HG03108 (cell line): ENCODE data around the gene LYST.

ENCODE experiments used
- ATAC-seq: cut with Tn5 transposase; IDR thresholded peaks from one replicate; pipeline ENCODE4 v1.9.1; 2021; ENCODE audit warnings: moderate library complexity; ENCODE audit not compliant: unreplicated experiment

Gene LYST

DNA sequence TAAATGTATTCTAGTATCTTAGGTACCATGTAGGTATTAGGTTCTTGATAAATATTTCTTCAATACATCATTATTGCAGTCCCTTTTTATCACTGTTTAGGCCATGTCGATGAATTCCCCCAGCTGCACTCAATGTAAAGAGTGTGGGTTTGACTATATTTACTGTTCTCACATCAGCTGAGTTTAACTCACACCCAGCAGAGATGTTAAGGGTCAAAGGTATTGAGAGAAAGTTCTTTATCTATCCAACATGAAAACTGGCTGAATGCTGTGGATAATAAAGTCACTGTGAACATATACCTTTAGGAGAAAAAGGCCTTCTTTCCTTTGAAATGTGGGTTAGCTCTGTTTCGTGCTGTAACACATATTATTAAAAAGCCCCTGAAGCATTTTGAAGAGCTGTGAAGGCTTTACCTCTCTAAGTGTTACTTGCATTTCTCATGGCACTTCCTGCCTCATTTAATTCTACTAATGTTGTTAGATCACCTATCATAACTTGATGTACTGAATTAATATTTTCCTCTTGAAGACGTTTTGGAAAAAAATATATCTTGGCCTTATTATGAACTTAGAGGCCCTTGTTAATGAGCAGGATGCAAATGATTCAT is 19.1 kb upstream of the LYST start:
- ATAC-seq = no peak

DNA sequence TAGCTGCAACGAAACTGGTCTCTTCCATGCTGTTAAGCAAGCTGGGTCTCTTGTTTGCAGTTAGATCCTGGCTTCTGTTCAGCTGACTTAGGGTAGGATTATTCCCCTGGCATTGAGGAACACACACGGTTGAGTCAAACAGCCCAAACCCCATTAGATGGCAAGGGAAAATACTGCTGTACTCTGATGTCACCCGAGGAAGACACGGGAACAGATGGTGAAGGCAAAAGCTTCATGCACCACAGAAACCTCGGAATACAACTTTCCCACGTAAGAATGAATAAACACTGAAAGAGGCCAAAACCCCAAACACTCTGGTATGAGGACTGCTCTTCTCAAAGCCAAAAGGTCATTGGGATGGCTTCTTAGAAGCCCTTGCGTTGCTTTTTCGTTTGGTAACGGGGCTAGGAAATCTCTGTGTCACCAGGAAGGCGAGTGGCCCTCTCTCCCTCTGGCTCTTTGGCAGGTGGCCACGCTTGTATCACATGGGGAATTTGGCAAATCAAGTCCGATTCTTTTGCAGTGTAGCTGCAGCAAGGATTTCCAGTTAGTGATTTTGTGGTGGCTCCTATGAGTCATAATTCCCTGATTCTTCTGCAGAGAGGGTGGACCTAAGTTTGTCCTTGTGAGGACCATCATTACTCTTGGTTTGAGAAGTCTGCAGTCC is 16.7 kb upstream of the LYST start:
- no peak for ATAC-seq

DNA sequence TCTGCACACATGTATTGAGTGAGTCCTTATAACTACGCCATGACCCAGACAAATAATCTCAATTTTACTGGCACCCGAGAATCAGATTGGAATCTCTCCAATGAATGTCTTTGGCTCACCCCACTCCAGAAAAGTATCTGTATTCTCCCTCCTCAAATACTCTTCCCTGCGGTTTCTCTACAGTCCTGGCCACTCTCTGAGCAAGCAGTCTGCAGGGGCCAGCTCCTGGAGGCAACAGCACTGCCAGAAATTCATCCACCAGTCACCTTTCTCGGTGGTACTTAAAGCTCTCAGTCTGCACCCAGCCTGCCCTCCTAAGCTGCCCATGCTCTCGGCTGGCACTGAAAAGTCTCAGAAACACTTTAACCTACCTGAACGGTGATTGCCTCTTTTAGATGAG is 16.1 kb upstream of the LYST start:
- no peak for ATAC-seq

DNA sequence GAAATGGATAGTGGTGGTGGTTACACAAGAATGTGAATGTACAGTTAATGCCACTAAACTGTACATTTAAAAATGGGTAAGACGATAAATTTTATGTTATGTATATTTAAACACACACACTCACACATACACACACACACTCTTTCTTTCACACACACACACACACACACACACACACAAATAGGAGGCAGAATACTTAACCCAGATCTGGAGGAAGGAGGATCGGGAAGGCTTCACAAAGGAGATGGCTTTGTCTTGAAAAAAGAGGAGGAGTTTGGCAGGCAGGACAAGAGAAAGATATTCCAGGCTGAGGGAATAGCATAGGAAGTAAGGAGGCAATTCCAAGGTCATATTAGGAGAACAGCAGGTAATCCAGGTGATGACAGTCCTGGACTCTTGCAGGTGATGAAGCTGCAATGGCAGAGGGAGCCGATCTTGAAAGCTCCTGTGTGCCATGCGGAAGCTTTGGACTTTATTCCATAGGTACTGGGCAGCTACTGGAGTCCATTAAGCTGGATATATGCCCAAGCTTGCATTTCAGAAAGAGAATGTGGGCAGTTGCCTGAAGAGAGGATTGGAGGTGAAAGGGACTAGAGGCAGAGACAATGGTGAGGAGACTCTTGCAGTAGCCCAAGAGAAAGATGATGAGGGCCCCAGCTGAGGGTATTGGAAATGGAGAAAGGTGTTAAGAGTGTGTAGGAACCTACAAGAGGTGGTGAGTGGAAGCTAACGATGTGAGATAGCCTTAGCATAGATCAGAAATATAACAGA is 15.4 kb upstream of the LYST start:
- no peak for ATAC-seq

DNA sequence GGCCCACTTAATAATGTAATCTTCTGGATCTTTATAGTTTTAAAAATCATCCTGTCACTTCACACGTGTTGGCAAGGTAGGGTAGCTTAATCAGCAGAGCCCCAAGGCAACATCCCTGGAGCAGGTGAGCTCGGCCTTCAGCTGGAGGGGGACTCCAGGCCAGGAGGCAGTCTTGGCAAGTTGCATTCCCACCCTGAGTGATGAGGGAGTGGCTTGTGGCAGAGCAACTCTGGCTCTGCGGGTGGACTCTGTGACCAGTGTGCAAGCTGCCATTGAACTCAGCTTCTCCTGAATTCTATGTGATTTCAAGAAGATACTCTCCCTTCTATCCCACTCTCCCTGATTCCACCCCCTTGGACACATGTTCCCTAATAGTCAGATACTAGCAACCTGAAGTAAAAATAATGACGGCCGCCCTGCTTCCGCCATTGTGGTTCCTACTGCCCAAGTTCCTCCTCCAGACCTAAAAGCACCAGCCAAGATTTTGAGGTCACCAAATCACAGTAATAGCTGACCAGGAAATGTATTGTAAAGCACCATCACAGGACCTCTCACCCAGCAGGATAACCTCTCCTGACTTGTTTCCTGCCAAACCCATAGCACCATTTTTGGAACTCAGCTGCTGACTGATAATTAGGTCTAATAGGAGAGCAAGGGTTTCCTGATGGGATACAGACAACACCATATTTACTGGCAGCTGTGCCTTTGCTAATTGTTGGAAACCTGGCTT is 11.5 kb upstream of the LYST start:
- ATAC-seq = no peak

DNA sequence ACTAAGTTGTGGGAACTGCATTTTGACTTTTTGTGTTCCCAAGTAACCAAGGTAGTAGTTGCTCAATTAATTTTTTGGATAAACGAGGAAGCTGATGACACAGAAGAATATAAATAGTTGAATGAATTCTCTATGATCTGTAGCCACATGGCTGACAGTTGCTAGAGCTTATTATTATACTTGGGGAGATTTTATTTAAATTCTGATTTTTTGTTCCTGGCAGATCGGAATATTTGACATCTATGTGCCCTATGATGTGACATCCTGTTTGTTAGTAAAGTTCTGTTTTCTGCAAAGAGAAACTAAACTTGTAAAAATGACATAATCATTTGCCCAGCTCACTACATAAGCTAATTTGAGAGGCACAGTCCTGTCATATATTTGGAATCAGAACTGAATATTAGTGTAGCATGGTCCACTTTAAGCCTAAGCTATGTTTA is 9.7 kb upstream of the LYST start:
- no peak for ATAC-seq

DNA sequence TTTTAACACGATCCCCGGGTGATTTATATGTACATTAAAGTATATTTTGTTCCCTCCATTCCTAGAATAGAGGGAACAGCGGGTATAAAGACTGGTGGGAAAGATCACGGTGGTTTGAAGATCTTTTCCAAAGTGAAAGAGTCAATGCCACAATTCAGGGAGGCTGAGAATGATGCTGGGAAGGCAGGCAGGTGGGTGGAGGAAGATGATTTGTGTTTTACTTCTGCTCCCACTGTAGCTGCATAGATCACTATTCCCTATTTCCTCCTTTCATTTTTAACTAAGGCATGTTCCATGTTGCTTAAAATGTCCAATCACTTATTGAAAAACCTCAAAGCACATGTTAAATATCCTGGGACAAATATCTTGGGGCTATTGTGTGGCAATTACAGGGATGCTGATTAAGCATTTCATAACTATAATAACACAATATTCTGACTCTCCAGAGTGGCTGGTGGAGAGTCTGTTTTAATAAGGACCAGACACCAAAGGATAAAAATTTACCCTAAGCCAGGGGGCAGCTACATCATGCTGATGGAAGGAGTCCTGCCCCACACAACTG is 8.4 kb upstream of the LYST start:
- no peak for ATAC-seq

DNA sequence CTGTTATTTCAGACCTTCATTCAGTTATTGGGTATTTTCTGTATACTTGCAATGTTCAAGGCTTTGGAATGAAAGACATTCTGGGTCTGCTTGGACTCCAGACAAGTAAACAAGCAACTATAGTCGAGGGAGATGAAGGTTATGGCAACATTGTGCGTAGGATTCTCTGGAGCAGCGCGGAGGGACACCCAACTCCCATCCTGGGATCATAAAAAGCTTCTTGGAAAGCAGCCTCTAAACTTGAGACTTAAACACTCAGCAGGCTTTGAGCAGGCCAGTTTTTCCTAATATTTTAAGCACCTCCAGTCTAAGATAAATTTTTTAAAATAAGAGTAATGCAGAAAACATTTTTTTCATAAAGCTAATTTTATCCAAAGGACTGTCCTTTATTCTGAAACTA is 7.6 kb upstream of the LYST start:
- ATAC-seq = no peak

DNA sequence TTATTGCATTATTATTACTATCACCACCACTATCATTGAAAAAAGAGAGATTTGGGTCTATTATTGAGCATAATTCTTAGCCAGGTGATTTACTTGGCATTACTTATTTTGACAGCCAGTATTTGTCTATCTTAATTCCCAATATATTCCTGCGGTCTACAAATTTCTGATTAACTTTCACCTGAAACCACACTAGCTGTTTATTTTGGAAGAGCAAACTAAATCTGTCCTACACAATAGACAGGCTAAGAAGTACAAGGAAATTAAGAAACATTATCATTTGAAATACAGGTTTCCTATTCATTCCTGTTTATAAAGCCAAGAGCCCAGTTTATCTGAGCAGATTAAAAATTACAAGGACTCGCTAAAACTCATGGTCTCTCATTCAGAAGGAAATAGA is 6.9 kb upstream of the LYST start:
- no peak for ATAC-seq

DNA sequence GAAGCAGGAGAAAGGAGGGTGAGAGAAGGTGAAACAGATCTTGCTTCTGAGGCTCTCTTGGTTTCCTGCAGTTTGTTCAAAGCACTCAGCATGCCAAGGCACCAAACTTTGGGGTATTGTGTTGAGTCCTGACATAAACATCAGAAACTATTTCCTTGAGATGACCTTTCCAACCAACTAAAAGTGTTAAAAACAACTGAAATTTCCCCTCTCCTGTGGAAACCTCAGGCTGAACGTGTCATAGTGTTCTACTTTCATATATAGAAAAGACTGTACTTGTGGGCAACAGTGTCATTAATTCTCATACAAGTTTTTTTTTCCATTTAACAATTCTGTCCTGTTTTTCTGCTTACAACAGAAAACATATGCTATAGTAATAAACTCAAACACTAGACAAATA is 6.3 kb upstream of the LYST start:
- ATAC-seq = no peak

DNA sequence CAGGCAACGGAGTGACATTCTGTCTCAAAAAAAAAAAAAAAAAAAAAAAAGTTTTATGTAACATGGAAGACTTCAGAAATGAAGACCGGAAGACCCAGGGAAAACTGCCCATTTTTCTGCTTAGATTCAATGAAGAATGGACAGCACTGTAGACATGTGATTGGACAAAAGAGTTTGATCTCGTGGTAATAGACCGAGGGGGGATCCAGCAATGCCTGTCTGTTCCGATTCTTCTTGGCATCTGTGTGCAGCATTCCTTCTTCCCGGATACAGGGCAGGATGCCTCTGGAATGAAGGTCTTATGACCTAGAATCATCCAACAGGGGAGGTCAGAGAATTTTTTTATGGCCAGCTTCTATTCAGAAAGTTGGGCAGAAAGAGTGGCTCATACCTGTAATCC is 5.6 kb upstream of the LYST start:
- no peak for ATAC-seq

DNA sequence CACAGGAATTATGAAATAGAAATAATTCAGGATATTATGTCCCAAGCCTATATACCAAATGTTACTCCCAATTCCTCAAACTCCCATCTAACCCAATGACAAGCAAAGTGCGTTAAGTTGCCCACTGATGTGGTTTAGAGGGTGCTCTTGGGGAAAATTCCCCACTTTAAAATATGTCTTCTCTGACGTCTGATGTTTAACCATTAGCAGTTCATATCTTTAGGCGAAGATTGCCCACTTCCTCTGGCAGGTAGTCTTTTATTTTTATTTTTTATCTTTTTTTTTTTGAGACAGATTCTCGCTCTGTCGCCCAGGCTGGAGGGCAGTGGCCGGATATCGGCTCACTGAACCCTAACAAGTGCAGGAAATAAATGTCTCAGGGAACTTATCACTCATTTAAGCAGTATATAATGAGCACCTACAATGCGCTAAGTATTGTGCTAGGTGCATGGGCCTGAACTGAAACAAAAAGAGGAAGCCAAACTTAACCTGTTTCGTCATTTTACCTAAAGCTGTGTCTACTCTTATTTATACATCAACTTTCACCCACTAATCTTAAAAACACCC is 1.3 kb upstream of the LYST start:
- peak; percentile 36 for ATAC-seq

DNA sequence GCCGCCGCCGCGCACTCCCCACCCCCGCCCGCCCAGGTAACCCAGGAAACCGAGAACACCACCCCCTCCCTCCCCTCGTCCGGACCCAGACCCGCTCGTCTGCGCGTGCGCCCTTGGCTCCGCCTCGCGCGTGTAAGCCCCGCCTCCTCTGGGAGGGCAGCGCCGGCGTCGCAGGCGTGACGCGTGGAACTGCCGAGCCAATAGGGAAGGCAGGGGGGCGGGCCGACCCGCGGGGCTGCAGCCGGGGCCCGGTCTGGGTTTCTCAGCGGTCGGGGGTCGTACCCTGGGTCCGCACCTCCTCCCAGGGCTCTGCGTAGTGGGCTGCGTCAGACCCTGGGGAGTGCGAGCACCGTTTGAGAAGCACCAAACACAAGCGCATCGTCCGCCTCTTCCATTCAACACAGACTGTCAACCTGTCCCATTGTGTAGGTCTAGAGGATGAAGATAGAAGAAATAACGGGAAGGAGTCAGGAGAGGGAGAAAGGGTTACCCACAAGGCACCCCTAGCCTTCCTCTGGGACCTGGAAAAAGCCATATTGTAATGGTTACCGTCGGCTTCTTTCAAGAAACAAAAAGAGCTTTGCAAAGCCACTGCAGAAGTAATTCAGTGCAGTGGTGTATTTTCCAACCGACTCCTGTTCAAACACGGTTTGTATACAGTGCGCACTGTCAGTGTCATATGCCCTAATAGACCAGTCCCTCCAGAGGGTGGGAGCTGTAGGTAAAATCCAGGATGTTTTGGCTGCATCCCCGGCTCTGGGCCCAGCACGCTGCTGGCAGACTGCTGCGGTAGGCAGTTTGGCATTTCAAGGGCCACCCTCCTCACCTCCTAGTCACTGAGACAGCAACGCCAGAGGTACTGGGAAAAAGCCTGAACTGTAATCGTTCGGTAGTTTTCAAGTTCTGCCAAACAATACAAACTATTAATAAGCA is 473 bp upstream of the LYST start:
- ATAC-seq = peak; percentile 64

DNA sequence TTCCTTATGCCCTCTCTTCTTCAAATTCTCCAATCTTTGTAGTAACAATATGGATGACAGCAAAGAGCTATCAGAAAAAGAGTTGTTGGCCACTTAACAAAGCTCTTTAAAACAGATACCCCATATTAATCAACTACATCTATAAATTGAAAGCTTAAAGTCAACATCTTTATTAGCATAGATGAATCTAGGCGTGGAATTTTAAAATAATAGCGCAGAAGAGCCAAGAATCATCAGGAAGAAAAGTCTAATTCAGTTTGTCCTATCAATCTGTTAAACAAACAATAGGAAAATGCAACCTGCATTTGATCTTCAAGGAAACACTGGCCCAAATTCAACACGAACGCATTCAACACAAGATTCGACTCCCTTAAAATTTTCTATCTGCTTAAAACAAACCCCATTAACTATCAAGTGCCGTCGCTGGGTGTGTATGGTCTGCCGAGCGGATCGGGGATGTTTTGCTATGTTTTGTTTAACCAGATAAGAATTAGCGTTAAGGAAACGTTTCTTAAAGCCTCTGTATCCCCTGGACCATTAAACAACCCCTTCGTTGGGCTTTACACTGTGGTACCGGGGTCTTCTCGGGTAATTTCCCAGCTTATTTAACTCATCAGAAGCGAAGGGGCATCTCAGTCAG is 1.0 kb downstream of the LYST start:
- peak; percentile 0 for ATAC-seq

DNA sequence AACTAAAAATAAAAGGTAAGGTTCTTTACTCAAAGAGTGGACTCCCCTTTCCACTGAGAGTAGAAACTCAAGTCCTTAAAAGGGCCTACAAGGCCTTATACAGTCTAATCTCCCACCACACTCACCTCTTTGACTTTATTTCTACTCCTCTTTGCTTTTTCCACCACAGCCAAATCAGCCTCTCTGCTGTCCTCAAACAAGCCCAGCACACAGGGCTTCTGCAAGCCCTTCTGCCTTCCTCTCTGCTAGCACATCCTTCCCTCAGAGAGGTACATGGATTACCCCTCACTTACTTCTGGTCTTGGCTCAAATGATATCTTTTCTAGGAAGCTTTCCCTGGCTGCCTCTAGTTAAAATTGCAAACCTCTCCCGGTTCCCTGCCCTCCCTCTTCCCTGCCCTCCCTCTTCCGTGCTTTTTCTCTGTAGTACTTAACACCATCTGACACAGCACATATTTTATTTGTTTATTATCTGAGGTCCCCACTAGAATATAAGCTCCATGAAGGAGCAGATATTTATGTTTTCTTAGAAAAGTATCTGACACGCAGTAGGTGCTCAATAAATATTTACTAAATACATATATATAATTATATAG is 1.7 kb downstream of the LYST start:
- ATAC-seq = no peak

DNA sequence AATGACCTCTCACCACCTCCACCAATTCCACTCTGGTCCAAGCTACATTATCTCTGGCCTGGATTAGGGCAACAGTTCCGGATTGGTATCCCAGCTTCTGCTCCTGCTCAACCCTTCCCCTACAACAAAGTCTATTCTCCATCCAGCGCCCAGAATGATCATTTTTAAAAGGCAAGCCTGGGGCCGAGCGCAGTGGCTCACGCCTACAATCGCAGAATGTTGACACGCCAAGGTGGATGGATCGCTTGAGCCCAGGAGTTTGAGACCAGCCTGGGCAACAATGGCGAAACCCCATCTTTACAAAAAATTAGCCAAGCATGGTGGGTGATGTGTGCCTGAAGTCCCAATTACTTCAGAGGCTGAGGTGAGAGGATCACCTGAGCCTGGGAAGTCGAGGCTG is 2.2 kb downstream of the LYST start:
- no peak for ATAC-seq

DNA sequence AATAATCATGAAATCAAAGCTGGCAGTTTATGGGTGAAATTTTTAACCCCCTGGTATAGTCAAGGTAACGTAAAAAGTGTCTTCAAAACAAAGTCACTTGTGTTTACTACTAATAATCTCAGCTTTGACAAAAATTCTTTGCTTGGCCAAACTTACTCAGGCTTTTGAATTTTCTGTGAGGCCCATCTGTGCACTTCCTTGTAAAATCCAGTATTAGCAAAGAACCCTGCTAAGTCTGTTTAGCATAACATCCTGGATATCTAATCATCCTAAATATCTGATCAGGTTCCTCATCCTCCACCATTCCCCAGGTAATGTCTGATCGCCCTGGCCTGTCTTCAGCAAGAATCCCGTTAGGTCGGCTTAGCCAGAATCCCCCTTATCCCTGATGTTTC is 3.0 kb downstream of the LYST start:
- no peak for ATAC-seq

DNA sequence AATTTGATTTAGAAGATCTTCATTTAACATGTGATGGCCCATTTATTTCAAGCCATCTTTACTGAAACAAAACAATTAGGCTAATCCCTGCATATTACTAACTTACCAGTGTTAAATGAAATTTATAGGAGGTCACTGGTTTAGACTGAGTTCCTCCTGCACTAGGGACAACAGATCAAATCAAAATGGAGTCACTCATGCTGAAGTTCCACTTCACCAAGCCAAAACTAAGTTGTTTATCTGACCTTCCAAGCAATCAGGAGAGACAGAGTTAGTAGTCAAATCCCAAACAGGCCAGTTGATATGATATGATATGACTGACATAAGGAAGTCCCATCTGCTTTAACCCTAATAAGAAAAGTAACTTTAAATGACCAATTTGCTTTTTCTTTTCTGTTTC is 4.8 kb downstream of the LYST start:
- ATAC-seq = no peak

DNA sequence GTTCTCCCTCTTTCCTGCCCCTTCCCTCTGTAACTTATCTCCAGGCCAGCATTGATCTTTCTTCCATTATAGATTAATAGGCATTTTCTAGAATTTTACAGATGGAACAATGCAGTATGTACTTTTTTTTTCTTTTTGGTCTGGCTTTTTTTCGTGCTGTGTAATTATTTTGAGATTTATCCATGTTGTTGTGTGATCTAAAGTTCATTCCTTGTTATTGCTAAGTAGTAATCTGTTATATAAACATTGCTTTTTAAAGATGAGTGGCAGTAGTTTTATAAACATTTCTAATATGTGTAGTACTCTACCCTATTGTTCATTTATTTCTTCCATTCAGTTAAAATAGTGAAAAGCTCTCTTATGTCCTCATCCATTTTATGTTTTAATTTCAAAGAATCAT is 5.9 kb downstream of the LYST start:
- ATAC-seq = no peak
